ENCODE measurements around the gene ADH1C. TPM values are rescaled to one million over a fixed set of nuclear protein-coding genes. Genes with fewer than 3 reads are reported as not detected.

The ADH1C gene
- total RNA-seq, 1 experiment from 2014 or later, result not detected

- no peak for DNase-seq (ENCODE audit: low read depth in 1 of 2, low spot score in 2 of 2)
Observed at GRCh38 chr4:99305638-99306400, 46.7 kb downstream of the ADH1C start.

GRCh38 chr4:99301376-99302164 is 51.0 kb downstream of the ADH1C start:
- no peak for DNase-seq (ENCODE audit: low read depth in 1 of 2, low spot score in 2 of 2)
- H3K27ac ChIP-seq, result no peak overlapping the region

More at GRCh38 chr4:99305638-99306400, 46.7 kb downstream of the ADH1C start:
- Histone ChIP-seq H3K27me3 (replicated peaks) (no peaks in the 10 kb centered on the region), H3K36me3 (no peaks in the 10 kb centered on the region), H3K4me1 (replicated peaks) (no peaks in the 10 kb centered on the region), H3K9me3 (replicated peaks) (no peaks in the 10 kb centered on the region), H3K4me3 (no peak overlapping the region), H3K27ac (no peak overlapping the region)

GRCh38 chr4:99300934-99301333 is 51.6 kb downstream of the ADH1C start:
- DNase-seq (ENCODE audit: low read depth in 1 of 2, low spot score in 2 of 2), result no peak
- Histone ChIP-seq H3K9me3 (replicated peaks) (no peaks in the 10 kb centered on the region; the same call in 1 of the 2 replicates), H3K36me3 (no peaks in the 10 kb centered on the region), H3K27me3 (replicated peaks) (no peaks in the 10 kb centered on the region), H3K4me3 (no peak overlapping the region), H3K27ac (no peak overlapping the region), H3K4me1 (replicated peaks) (no peaks in the 10 kb centered on the region)

More at GRCh38 chr4:99301376-99302164, 51.0 kb downstream of the ADH1C start:
- no peaks in the 10 kb centered on the region for H3K4me1 ChIP-seq (replicated peaks)
- no peaks in the 10 kb centered on the region for H3K27me3 ChIP-seq (replicated peaks)
- H3K9me3 ChIP-seq (replicated peaks), result no peaks in the 10 kb centered on the region; the same call in 1 of the 2 replicates
- H3K4me3 ChIP-seq, result no peak overlapping the region
- H3K36me3 ChIP-seq, result no peaks in the 10 kb centered on the region

- Histone ChIP-seq H3K9me3 (replicated peaks) (no peaks in the 10 kb centered on the region), H3K27me3 (replicated peaks) (no peaks in the 10 kb centered on the region), H3K4me1 (replicated peaks) (no peaks in the 10 kb centered on the region), H3K27ac (no peak overlapping the region), H3K4me3 (no peak overlapping the region), H3K36me3 (no peaks in the 10 kb centered on the region)
- no peak for DNase-seq (ENCODE audit: low read depth in 1 of 2, low spot score in 2 of 2)
Observed at GRCh38 chr4:99293357-99293756, 59.2 kb downstream of the ADH1C start.

GRCh38 chr4:99290848-99291786 is 61.4 kb downstream of the ADH1C start, which contains the start of gene ADH1A:
TSS of gene ADH1A (minus strand) at chr4:99290985. CDS start at chr4:99290914, 71 bp downstream.
- H3K27me3 ChIP-seq (replicated peaks), result no peaks in the 10 kb centered on the region
- H3K9me3 ChIP-seq (replicated peaks), result no peaks in the 10 kb centered on the region
- H3K27ac ChIP-seq, result no peak within 1 kb of the TSS
- no peak within 1 kb of the TSS for H3K4me3 ChIP-seq
- H3K36me3 ChIP-seq, result no peaks in the 10 kb centered on the region
- no peaks in the 10 kb centered on the region for H3K4me1 ChIP-seq (replicated peaks)
- no peak for DNase-seq (ENCODE audit: low read depth in 1 of 2, low spot score in 2 of 2)

Other genes with a start within 250 kb of the ADH1C start
- gene ADH4, start 208.4 kb downstream of the ADH1C start, total RNA-seq (2014; rRNA removed; shearing (Covaris generic)), result not detected in 2 replicates
- not detected in 2 replicates for gene ADH6, start 133.5 kb downstream of the ADH1C start, total RNA-seq (2014; rRNA removed; shearing (Covaris generic))
- not detected in 2 replicates for gene ADH1A, start 61.8 kb downstream of the ADH1C start, total RNA-seq (2014; rRNA removed; shearing (Covaris generic))
- gene ADH1B, start 31.3 kb downstream of the ADH1C start, total RNA-seq (2014; rRNA removed; shearing (Covaris generic)), result not detected in 2 replicates
- not detected in 2 replicates for gene ADH7, start 82.6 kb upstream of the ADH1C start, total RNA-seq (2014; rRNA removed; shearing (Covaris generic))
- not detected in 2 replicates for gene C4orf17, start 158.3 kb upstream of the ADH1C start, total RNA-seq (2014; rRNA removed; shearing (Covaris generic))
- gene TRMT10A, start 211.3 kb upstream of the ADH1C start, total RNA-seq (2014; rRNA removed; shearing (Covaris generic)), result 3.5 and 12.1 TPM in 2 replicates
- 0.11 TPM in 1 of 2 replicates, not detected in the other for gene MTTP, start 222.1 kb upstream of the ADH1C start, total RNA-seq (2014; rRNA removed; shearing (Covaris generic))

All from SJSA1 (cell line).